K562 (cell line): Measurements from ENCODE around the gene GET3. TPM values are rescaled to one million over a fixed set of nuclear protein-coding genes. Genes with fewer than 3 reads are reported as not detected.

ENCODE experiments used
- CBX1 ChIP-seq: sonication (generic); IDR thresholded peaks from 2 replicates; pipeline ENCODE4 v1.6.1; 2016; ENCODE audit warnings: antibody characterized with exemption, low read depth, mild to moderate bottlenecking
- CREB3 ChIP-seq: fragments of 450-650 bp; conservative IDR thresholded peaks from 2 replicates; pipeline ENCODE4 v1.6.1; 2016; ENCODE audit warnings: missing genetic modification characterization, low read depth, mild to moderate bottlenecking, missing compliant biosample characterization, moderate library complexity
- DNMT1 ChIP-seq: fragments of 450-650 bp; IDR thresholded peaks from 2 replicates; pipeline ENCODE4 v1.6.1; 2016; ENCODE audit warnings: antibody characterized with exemption, mild to moderate bottlenecking
- GTF2A2 ChIP-seq: IDR thresholded peaks from 2 replicates; pipeline ENCODE4 v1.6.1; 2016; ENCODE audit warnings: mild to moderate bottlenecking, missing genetic modification characterization, missing compliant biosample characterization
- HMG20B ChIP-seq: fragments of 250-450 bp; sonication (Bioruptor Pico); IDR thresholded peaks from 2 replicates; pipeline ENCODE4 v1.5.0; 2021; ENCODE audit warnings: mild to moderate bottlenecking
- MLX ChIP-seq, 2 experiments: fragments of 450-650 bp in 1 of 2; sonication (generic) in 1 of 2; formaldehyde crosslinking; conservative IDR thresholded peaks; 2 replicates each; pipeline versions ENCODE4 v1.4.0 to v1.8.1; 2020 to 2022; ENCODE audit warnings: mild to moderate bottlenecking in 1 of 2, missing genetic modification reagents in 1 of 2
- NR2F6 ChIP-seq: fragments of 450-650 bp; formaldehyde crosslinking; IDR thresholded peaks from 2 replicates; pipeline ENCODE4 v1.4.0; 2020; ENCODE audit warnings: mild to moderate bottlenecking
- PCBP1 ChIP-seq: fragments of 200-400 bp; formaldehyde crosslinking; IDR thresholded peaks from 2 replicates; pipeline ENCODE4 v1.6.1; 2018; ENCODE audit warnings: mild to moderate bottlenecking, low read depth, low read length; ENCODE audit not compliant: poor library complexity, severe bottlenecking
- PHF8 ChIP-seq: fragments of 200-600 bp; sonication (generic); IDR thresholded peaks from 2 replicates; pipeline ENCODE4 v1.6.1; 2012; ENCODE audit warnings: mixed run types, mild to moderate bottlenecking, inconsistent platforms, low read length, moderate library complexity, borderline replicate concordance
- PYGO2 ChIP-seq: fragments of 450-650 bp; IDR thresholded peaks from 2 replicates; pipeline ENCODE4 v1.6.1; 2016; ENCODE audit warnings: mild to moderate bottlenecking, missing genetic modification characterization, moderate library complexity, missing compliant biosample characterization
- RBM17 ChIP-seq: fragments of 200-400 bp; formaldehyde crosslinking; IDR thresholded peaks from 2 replicates; pipeline ENCODE4 v1.6.1; 2017; ENCODE audit warnings: low read depth, mild to moderate bottlenecking, low read length, borderline replicate concordance
- THRA ChIP-seq: fragments of 450-650 bp; IDR thresholded peaks from 2 replicates; pipeline ENCODE4 v1.6.1; 2017; ENCODE audit warnings: mild to moderate bottlenecking, moderate library complexity
- ZNF146 ChIP-seq: IDR thresholded peaks from one replicate; pipeline ENCODE4 v1.6.1; 2018; ENCODE audit warnings: missing compliant biosample characterization; ENCODE audit not compliant: unreplicated experiment
- ZNF23 ChIP-seq: fragments of 250-450 bp; sonication (Bioruptor Pico); IDR thresholded peaks from 2 replicates; pipeline ENCODE4 v1.4.0; 2020; ENCODE audit warnings: mild to moderate bottlenecking
- polyA plus RNA-seq, 8 experiments: library from polyadenylated mRNA; depleted of rRNA in 4 of 8; stranded (reverse) in 5 of 8; unstranded in 3 of 8; fragments of >200 nt; fragmentation: Nextera tagmentation in 2 of 8; fragmentation: Illumina TruSeq in 1 of 8; extraction: Ambion mirVana in 2 of 8; extraction: Trizol in 1 of 8; gene quantifications; 2 replicates each; pipeline versions ENCODE4 v1.2.1 to v1.2.3, GENCODE V29; 2011 to 2014; ENCODE audit warnings: inconsistent platforms in 1 of 8, missing spikeins in 1 of 8
- total RNA-seq, 7 experiments: library from RNA; depleted of rRNA in 6 of 7; stranded (reverse); fragments of >200 nt in 6 of 7; fragmentation: Illumina TruSeq in 2 of 7; extraction: Trizol in 2 of 7; gene quantifications; 2 replicates each; pipeline versions ENCODE4 v1.2.1 to v1.2.3, GENCODE V29; 2011 to 2021; ENCODE audit warnings: low replicate concordance in 1 of 7
- TF ChIP-seq, protein P1 (sequence below): fragments of 250-450 bp; sonication (Bioruptor Pico); IDR thresholded peaks from 2 replicates; pipeline ENCODE4 v1.5.0; 2021

GET3 gene
- total and polyA plus RNA-seq, 9 of the 15 experiments (the other 6 are each of a cell fraction or from before 2014, with no cell fraction given) = 8.3 to 83.5 (median 51.8) TPM

GRCh38 chr19:12757544-12758274, 20.4 kb downstream of the GET3 start (continued):
- no peak for TF ChIP-seq ZNF146 (CRISPR knock-in tag)
- TF ChIP-seq ZNF23 (CRISPR knock-in tag) = no peak
- TF ChIP-seq, protein P1, sequence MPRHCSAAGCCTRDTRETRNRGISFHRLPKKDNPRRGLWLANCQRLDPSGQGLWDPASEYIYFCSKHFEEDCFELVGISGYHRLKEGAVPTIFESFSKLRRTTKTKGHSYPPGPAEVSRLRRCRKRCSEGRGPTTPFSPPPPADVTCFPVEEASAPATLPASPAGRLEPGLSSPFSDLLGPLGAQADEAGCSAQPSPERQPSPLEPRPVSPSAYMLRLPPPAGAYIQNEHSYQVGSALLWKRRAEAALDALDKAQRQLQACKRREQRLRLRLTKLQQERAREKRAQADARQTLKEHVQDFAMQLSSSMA (CRISPR knock-in tag) = no peak
- TF ChIP-seq MLX (CRISPR knock-in tag; conservative IDR thresholded peaks at IDR 0.05) = no peak
- no peak for TF ChIP-seq PYGO2 (tag)
- TF ChIP-seq CREB3 = no peak
- no peak for TF ChIP-seq NR2F6
- no peak for TF ChIP-seq GTF2A2
- TF ChIP-seq HMG20B = no peak
- no peak for TF ChIP-seq DNMT1
- no peak for TF ChIP-seq THRA
- TF ChIP-seq PHF8 = no peak; the same call in 1 of the 2 replicates
- peak; percentile 45 for TF ChIP-seq PCBP1
- TF ChIP-seq CBX1 = no peak
- no peak for TF ChIP-seq RBM17
